Gastroesophageal sphincter (tissue), 4 donors: ENCODE results near the gene MFSD11. TPM values are rescaled to one million over a fixed set of nuclear protein-coding genes. Genes with fewer than 3 reads are reported as not detected.
A peak's percentile ranks its signal among the peaks of the same experiment; 100 is the strongest.
"Not testable (repeated sequence)": the region's sequence is repeated elsewhere in the genome, so short reads cannot be mapped to it uniquely, and the experiment has no call there.

Experiments
- ATAC-seq: fragments of 150-250 bp; one replicate; pipeline ENCODE4 v1.9.1; 2016; ENCODE audit warnings: mild to moderate bottlenecking, moderate library complexity
- H3K27ac ChIP-seq, 4 donors: fragments of 200-600 bp; sonication (generic) in 3 of 4; 1 replicate in 3 of 4; 2 replicates in 1 of 4; pipeline ENCODE4 v1.5.1; 2016 to 2019
- H3K27me3 ChIP-seq: fragments of 200-600 bp; sonication (generic); one replicate; pipeline ENCODE4 v1.5.1; 2019
- H3K36me3 ChIP-seq, 2 donors: fragments of 200-600 bp; sonication (generic); one replicate each; pipeline ENCODE4 v1.5.1; 2019; ENCODE audit warnings: control low read depth in 1 of 2
- H3K4me1 ChIP-seq, 3 donors: fragments of 200-600 bp; sonication (generic); 1 replicate in 2 of 3; 2 replicates in 1 of 3; pipeline ENCODE4 v1.5.1; 2016 to 2019; ENCODE audit warnings: control low read depth in 2 of 3
- H3K4me3 ChIP-seq, 2 donors: fragments of 200-600 bp; sonication (generic); one replicate each; pipeline ENCODE4 v1.5.1; 2019; ENCODE audit warnings: mild to moderate bottlenecking in 1 of 2, moderate library complexity in 1 of 2
- H3K9me3 ChIP-seq, 3 donors: fragments of 200-600 bp; sonication (generic); one replicate each; pipeline ENCODE4 v1.5.1; 2017 to 2019; ENCODE audit warnings: control low read depth in 2 of 3
- EP300 ChIP-seq: sonication (generic); formaldehyde crosslinking; IDR thresholded peaks from one replicate; pipeline ENCODE4 v1.6.1; 2017; ENCODE audit warnings: antibody characterized with exemption, mild to moderate bottlenecking
- POLR2A ChIP-seq, 2 donors: fragments of 450-650 bp; IDR thresholded peaks; one replicate each; pipeline ENCODE4 v1.6.1; 2017; ENCODE audit warnings: antibody characterized with exemption in 2 of 2, mild to moderate bottlenecking in 2 of 2, moderate library complexity in 1 of 2
- POLR2AphosphoS5 ChIP-seq: sonication (generic); formaldehyde crosslinking; IDR thresholded peaks from one replicate; pipeline ENCODE4 v1.6.1; 2017; ENCODE audit warnings: antibody characterized with exemption
- WGBS, 2 donors: methylation state at CpG; one replicate each; pipeline ENCODE4 v1.1.5; 2018; ENCODE audit warnings: low coverage in 1 of 2; 5-methylcytosine and 5-hydroxymethylcytosine counted together
- total RNA-seq, 4 donors: library from RNA; depleted of rRNA; stranded (reverse); fragments of >200 nt; gene quantifications; one replicate each; pipeline ENCODE4 v1.1.0, GENCODE V29; 2016
- TF ChIP-seq, protein P1 (sequence below), 4 experiments: fragments of 200-600 bp in 2 of 4; fragments of 450-650 bp in 2 of 4; sonication (generic) in 1 of 4; IDR thresholded peaks; one replicate each; pipeline ENCODE4 v1.5.1; 2017 to 2019; ENCODE audit warnings: antibody characterized with exemption in 4 of 4, mild to moderate bottlenecking in 2 of 4, moderate library complexity in 2 of 4

MFSD11 gene
- total RNA-seq, 4 donors from 2014 or later, result 18.4 to 27.8 (median 20.9) TPM

DNA sequence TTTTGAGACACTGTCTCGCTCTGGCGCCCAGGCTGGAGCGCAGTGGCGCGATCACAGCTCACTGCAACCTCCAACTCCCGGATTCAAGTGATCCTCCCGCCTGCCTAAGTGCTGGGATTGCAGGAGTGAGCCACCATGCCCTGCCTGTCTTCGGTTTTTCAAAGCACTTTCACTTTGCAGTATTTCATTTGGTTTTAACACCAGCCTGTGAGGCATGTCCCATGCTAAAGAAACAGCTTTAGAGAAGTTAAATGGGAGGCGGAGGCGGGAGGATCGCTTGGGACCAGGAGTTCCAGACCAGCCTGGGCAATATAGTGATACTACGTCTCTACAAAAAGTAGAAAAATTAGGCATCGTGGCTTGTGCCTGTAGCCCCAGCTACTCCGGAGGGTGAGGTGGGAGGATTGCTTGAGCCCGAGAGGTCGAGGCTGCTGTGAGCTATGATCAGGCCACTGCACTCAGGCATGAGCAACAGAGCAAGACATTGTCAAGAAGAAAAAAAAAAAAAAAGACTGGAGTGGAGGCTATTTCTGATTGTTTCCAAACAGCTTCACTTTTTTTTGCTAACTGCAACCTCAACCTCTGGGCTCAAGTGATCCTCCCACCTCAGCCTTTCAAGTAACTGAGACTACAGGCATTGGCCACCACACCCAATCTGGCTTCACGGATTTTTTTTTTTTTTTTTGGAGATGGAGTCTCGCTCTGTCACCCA lies 10.0 kb upstream of the MFSD11 start:
- peak overlapping the region; percentile 77 to 97 for H3K4me3 ChIP-seq
- no peak for ATAC-seq
- 54 to 74% methylated on average over 5 to 11 of the region's 18 CpGs for WGBS, 2 donors
- no peaks in the 10 kb centered on the region for H3K27me3 ChIP-seq
- H3K4me1 ChIP-seq, result peaks cover 2 to 85% (median 26%) of the 10 kb centered on the region in 3 donors
- no peaks in the 10 kb centered on the region for H3K9me3 ChIP-seq
- no peak for TF ChIP-seq EP300
- TF ChIP-seq, protein P1, sequence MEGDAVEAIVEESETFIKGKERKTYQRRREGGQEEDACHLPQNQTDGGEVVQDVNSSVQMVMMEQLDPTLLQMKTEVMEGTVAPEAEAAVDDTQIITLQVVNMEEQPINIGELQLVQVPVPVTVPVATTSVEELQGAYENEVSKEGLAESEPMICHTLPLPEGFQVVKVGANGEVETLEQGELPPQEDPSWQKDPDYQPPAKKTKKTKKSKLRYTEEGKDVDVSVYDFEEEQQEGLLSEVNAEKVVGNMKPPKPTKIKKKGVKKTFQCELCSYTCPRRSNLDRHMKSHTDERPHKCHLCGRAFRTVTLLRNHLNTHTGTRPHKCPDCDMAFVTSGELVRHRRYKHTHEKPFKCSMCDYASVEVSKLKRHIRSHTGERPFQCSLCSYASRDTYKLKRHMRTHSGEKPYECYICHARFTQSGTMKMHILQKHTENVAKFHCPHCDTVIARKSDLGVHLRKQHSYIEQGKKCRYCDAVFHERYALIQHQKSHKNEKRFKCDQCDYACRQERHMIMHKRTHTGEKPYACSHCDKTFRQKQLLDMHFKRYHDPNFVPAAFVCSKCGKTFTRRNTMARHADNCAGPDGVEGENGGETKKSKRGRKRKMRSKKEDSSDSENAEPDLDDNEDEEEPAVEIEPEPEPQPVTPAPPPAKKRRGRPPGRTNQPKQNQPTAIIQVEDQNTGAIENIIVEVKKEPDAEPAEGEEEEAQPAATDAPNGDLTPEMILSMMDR (IDR thresholded peaks at IDR 0.05), result no peak
- TF ChIP-seq POLR2AphosphoS5, result no peak
- TF ChIP-seq POLR2A (IDR thresholded peaks at IDR 0.05), result no peak
- H3K27ac ChIP-seq, result peak overlapping the region; percentile 96 to 100 (median 100)
- H3K36me3 ChIP-seq, result peaks cover 0 to 52% of the 10 kb centered on the region in 2 donors

DNA sequence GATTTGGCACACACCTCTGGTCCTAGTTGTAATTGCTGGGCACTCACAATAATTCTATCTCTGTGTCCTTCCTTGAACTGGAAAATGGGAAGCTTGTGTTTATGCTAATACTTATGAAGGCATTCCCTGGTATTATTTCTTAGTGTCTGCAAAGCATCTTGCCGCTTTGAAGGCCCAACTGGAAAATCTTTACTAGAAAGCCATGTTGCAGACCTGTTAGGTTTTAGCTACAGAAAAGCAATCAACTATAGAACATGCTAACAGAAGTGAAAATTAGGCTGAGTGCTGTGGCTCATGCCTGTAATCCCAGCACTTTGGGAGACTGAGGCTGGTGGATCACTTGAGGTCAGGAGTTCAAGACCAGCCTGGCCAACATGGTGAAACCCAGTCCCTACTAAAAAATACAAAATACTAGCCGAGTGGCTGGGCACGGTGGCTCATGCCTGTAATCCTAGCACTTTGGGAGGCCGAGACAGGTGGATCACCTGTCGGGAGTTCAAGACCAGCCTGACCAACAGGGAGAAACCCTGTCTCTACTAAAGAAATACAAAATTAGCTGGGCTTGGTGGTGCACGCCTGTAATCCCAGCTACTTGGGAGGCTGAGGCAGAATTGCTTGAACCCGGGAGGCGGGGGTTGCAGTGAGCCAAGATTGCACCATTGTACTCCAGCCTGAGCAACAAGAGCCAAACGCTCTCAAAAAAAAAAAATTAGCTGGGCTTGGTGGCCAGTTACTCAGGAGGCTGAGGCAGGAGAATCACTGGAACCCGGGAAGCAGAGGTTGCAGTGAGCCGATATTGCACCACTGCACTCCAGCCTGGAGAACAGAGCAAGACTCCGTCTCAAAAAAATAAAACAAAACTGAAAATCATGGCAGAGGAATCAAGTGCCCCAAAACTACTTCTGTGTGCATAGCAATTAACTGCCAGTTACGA lies 5.9 kb upstream of the MFSD11 start:
- ATAC-seq, H3K27me3 ChIP-seq, H3K9me3 ChIP-seq, H3K4me3 ChIP-seq: not testable (repeated sequence)
- 59% methylated on average over 4 to 6 of the region's 13 CpGs for WGBS, 2 donors
- H3K4me1 ChIP-seq, result peaks cover 3 to 86% (median 32%) of the 10 kb centered on the region in 3 donors
- H3K27ac ChIP-seq, result peak overlapping the region in 3 of 4 donors; percentile 20 to 99 (median 48)
- peaks cover 0 to 59% of the 10 kb centered on the region in 2 donors for H3K36me3 ChIP-seq

DNA sequence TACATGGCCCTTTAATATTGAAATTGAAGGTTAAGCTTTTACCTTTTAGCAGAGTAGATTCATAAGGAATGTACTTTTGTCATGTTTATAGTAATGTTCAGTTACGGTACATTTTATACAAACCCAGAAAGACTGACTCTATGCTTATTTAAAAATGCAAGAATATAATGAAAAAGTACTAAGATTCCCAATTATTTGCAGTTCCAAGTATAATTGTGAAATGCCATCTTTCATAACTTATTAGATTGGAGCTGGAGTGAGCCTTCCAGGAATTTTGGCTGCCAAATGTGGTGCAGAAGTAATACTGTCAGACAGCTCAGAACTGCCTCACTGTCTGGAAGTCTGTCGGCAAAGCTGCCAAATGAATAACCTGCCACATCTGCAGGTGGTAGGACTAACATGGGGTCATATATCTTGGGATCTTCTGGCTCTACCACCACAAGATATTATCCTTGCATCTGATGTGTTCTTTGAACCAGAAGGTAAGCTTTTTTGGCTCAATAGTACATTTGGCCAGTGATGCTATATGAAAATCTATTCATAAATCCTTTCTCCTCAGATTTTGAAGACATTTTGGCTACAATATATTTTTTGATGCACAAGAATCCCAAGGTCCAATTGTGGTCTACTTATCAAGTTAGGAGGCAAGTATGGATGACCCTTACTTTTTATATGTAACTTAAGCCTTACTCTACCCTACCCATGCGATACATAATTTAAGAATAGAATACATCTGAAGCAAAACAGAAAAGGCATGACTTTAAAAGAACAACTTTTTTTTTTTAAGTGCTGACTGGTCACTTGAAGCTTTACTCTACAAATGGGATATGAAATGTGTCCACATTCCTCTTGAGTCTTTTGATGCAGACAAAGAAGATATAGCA lies 4.9 kb upstream of the MFSD11 start:
- peak overlapping the region in 3 of 4 donors; percentile 48 to 99 (median 98) for H3K27ac ChIP-seq
- H3K36me3 ChIP-seq, result peaks cover 0 to 59% of the 10 kb centered on the region in 2 donors
- H3K27me3 ChIP-seq, result no peaks in the 10 kb centered on the region
- TF ChIP-seq EP300 (no peak), POLR2A (IDR thresholded peaks at IDR 0.05) (no peak), POLR2AphosphoS5 (no peak)
- TF ChIP-seq, protein P1 (IDR thresholded peaks at IDR 0.05), result no peak
- WGBS, 2 donors, result 34 to 39% methylated on average over 3 of the region's 3 CpGs
- H3K9me3 ChIP-seq, result no peaks in the 10 kb centered on the region
- peaks cover 3 to 78% (median 24%) of the 10 kb centered on the region in 3 donors for H3K4me1 ChIP-seq
- ATAC-seq, result no peak
- no peak overlapping the region for H3K4me3 ChIP-seq

DNA sequence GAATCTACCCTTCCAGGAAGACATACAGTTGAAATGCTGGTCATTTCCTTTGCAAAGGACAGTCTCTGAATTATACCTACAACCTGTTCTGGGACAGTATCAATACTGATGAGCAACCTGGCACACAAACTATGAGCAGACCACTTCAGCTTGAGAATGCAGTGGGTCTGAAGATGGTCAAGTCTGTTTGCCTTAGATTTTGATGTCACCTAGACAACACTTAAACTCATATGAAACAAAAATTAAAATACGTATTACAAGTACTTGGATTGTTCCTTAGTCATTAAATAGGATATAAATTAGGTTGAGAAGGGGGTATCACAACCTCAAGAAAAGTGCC lies 4.3 kb upstream of the MFSD11 start:
- Histone ChIP-seq H3K36me3 (peaks cover 0 to 59% of the 10 kb centered on the region in 2 donors), H3K4me3 (no peak overlapping the region), H3K9me3 (no peaks in the 10 kb centered on the region), H3K27me3 (no peaks in the 10 kb centered on the region), H3K27ac (peak overlapping the region in 3 of 4 donors; percentile 48 to 99 (median 98)), H3K4me1 (peaks cover 3 to 75% (median 24%) of the 10 kb centered on the region in 3 donors)
- TF ChIP-seq, protein P1 (IDR thresholded peaks at IDR 0.05), result no peak
- TF ChIP-seq POLR2AphosphoS5, result no peak
- TF ChIP-seq EP300, result no peak
- ATAC-seq, result no peak
- WGBS, 2 donors, result 40 to 68% methylated on average over 1 of the region's 1 CpG
